Calu3 (cell line): ENCODE data around the gene POLL. TPM values are rescaled to one million over a fixed set of nuclear protein-coding genes. Genes with fewer than 3 reads are reported as not detected.

ENCODE experiments used
- BruUV-seq: library from RNA; stranded (reverse); fragments of 400-500 nt; replicated peaks from 2 replicates; lab custom pipeline; 2021; lab: Mats Ljungman, UMichigan
- CTCF ChIA-PET: fragments of 300-600 bp; sonication (Branson Sonifier 250); formaldehyde crosslinking; loops from one replicate; lab custom pipeline; 2022; ENCODE audit warnings: antibody characterized with exemption; lab: Charles Lee
- DNase-seq: peaks from one replicate; pipeline ENCODE4 v3.0.0; 2022
- H3K27ac Mint-ChIP-seq: one replicate; pipeline ENCODE4 v1.8.0; 2022; ENCODE audit warnings: mixed read lengths; ENCODE audit not compliant: unreplicated experiment
- H3K27me3 Mint-ChIP-seq: one replicate; pipeline ENCODE4 v1.8.0; 2022; ENCODE audit warnings: mixed read lengths; ENCODE audit not compliant: unreplicated experiment
- H3K36me3 Mint-ChIP-seq: one replicate; pipeline ENCODE4 v1.8.0; 2022; ENCODE audit warnings: mild to moderate bottlenecking, moderate library complexity, mixed read lengths; ENCODE audit not compliant: insufficient read depth, unreplicated experiment
- H3K4me1 Mint-ChIP-seq: one replicate; pipeline ENCODE4 v1.8.0; 2022; ENCODE audit warnings: mild to moderate bottlenecking, low read depth, mixed read lengths; ENCODE audit not compliant: unreplicated experiment
- H3K4me3 Mint-ChIP-seq: one replicate; pipeline ENCODE4 v1.8.0; 2022; ENCODE audit warnings: mild to moderate bottlenecking, low read depth, moderate library complexity, mixed read lengths; ENCODE audit not compliant: unreplicated experiment
- H3K9me3 Mint-ChIP-seq: one replicate; pipeline ENCODE4 v1.8.0; 2022; ENCODE audit warnings: low read depth, mixed read lengths; ENCODE audit not compliant: unreplicated experiment
- intact Hi-C: fragments of 100-400 bp; cut with micrococcal nuclease; formaldehyde crosslinking; loops from one replicate; pipeline ENCODE4 v1.10.0; 2022; ENCODE audit not compliant: unreplicated experiment
- total RNA-seq: library from RNA; stranded (reverse); gene quantifications from 2 replicates; pipeline ENCODE4 v1.2.3, GENCODE V29; 2022
- TF ChIP-seq, protein P1 (sequence below): fragments of 200-600 bp; IDR thresholded peaks from one replicate; pipeline ENCODE4 v1.8.0; 2022; ENCODE audit warnings: antibody characterized with exemption; ENCODE audit not compliant: unreplicated experiment

Gene POLL
- total RNA-seq, 1 experiment from 2014 or later: 28.4 TPM

DNA sequence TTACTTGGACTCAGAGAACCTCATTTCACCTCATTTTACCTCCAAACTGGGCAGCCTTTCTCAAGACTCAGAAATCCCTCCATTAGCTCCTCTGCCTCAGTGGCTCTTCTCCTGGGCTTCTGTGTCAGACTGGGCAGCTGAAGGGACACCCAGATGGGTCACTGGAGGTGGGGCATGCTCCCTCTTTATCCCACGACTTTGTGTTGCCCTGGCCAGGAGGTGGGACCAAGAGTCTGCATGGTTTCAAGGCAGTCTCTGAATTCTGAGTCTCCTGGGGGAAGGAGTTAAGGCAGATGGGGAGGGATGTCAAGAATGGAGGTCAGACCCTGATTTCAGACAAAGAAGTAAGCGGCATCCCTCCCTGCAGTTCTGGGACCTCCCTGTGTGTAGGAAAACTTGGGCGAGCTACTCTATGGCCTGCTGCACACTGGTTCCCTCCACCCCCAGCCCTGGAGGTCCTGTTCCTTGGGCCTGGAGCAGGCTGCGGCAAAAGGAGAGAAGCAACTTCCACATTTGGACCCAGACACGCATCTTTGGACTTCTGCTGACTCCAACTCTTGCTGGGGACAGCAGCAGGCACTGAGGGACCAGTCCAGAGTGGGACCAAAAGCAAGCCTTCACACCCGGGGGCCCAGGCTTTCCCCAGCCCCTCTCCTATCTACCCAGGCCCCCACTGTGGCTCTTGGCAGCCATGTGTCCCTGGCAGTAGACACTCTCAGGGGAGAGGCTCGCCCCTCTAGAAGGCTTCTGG, 10.8 kb downstream of the POLL start:
- no peaks in the 10 kb centered on the region for H3K9me3 Mint-ChIP-seq
- H3K4me3 Mint-ChIP-seq: no peak overlapping the region
- H3K27ac Mint-ChIP-seq: no peak overlapping the region
- intact Hi-C loops: no loop called here
- peaks cover 4% of the 10 kb centered on the region for H3K36me3 Mint-ChIP-seq
- TF ChIP-seq, protein P1, sequence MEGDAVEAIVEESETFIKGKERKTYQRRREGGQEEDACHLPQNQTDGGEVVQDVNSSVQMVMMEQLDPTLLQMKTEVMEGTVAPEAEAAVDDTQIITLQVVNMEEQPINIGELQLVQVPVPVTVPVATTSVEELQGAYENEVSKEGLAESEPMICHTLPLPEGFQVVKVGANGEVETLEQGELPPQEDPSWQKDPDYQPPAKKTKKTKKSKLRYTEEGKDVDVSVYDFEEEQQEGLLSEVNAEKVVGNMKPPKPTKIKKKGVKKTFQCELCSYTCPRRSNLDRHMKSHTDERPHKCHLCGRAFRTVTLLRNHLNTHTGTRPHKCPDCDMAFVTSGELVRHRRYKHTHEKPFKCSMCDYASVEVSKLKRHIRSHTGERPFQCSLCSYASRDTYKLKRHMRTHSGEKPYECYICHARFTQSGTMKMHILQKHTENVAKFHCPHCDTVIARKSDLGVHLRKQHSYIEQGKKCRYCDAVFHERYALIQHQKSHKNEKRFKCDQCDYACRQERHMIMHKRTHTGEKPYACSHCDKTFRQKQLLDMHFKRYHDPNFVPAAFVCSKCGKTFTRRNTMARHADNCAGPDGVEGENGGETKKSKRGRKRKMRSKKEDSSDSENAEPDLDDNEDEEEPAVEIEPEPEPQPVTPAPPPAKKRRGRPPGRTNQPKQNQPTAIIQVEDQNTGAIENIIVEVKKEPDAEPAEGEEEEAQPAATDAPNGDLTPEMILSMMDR: no peak
- no peaks in the 10 kb centered on the region for H3K27me3 Mint-ChIP-seq
- no peak for DNase-seq
- H3K4me1 Mint-ChIP-seq: no peaks in the 10 kb centered on the region
- BruUV-seq: no TSS peak
- CTCF ChIA-PET: interaction anchor here (1.2 kb wide), 1 partner anchor 511 kb away, joined by 3 read pairs; no protein-coding TSS in a partner anchor

DNA sequence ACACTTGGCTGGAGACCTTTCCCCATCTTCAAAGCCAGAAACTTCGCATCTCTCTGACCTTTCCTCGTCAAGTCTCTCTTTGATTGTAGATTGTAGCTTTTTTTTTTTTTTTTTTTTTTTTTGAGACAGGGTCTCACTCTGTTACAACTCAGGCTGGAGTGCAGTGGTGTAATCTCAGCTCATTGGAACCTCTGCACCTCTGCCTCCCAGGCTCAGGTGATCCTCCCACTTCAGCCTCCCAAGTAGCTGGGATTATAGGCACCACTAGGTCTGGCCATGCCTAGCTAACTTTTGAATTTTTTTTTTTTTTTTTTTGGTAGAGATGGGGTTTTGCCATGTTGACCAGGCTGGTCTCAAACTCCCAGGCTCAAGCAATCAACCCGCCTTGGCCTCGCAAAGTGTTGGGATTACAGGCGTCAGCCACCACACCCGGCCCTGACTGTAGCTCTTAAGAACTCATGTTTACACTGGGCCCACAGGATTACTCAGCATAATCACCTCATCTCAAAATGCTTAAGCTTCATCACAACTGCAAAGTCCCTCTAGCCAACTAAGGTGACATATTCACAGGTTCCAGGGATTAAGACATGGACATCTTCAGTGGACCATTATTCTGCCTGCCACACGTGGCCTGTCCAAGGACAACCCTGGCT, 11.7 kb downstream of the POLL start:
- Mint-ChIP-seq H3K36me3 (peaks cover 3% of the 10 kb centered on the region), H3K9me3 (no peaks in the 10 kb centered on the region), H3K27ac (no peak overlapping the region), H3K4me1 (no peaks in the 10 kb centered on the region), H3K27me3 (peaks cover 1% of the 10 kb centered on the region), H3K4me3 (no peak overlapping the region)
- CTCF ChIA-PET: interaction anchor here (0.6 to 1.2 kb wide), 2 partner anchors 268 to 510 kb away, joined by 3 read pairs; no protein-coding TSS in a partner anchor
- no TSS peak for BruUV-seq
- intact Hi-C loops: no loop called here
- TF ChIP-seq, protein P1: no peak
- no peak for DNase-seq

DNA sequence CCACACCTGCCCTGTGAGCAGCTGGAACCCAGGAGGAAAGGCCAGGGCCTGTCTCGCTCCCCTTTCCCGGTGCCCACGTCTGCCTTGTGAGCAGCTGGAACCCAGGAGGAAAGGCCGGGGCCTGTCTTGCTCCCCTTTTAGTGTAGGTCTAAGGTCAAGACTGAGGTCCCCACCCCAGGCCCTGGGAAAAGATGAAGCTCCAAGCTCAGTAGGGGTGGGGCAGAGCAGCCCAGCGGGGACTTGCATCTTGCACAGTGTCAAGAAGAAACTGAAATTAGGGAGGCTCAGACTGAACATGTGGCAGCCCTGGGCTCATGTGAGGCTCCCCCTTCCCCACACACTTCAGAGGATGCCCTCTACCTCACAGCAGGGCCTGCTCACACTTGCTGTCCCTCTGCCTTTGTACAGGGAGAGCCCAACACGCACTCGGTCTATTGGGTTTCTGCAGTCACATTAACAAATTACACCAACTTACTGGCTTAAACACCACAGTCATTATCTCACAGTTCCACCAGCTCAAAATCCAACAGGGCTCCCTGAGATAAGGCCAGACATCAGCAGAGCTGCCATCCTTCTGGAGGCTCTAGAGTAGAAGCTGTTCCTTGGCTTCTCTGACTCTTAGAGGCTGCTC, 12.4 kb downstream of the POLL start:
- Mint-ChIP-seq H3K27me3 (peaks cover 8% of the 10 kb centered on the region), H3K4me1 (no peaks in the 10 kb centered on the region), H3K9me3 (no peaks in the 10 kb centered on the region), H3K36me3 (peaks cover 3% of the 10 kb centered on the region), H3K27ac (no peak overlapping the region), H3K4me3 (no peak overlapping the region)
- CTCF ChIA-PET: interaction anchor here (0.6 kb wide), 1 partner anchor 268 kb away, joined by 3 read pairs; no protein-coding TSS in a partner anchor
- no peak for DNase-seq
- TF ChIP-seq, protein P1: no peak
- no TSS peak for BruUV-seq
- intact Hi-C loops: no loop called here

DNA sequence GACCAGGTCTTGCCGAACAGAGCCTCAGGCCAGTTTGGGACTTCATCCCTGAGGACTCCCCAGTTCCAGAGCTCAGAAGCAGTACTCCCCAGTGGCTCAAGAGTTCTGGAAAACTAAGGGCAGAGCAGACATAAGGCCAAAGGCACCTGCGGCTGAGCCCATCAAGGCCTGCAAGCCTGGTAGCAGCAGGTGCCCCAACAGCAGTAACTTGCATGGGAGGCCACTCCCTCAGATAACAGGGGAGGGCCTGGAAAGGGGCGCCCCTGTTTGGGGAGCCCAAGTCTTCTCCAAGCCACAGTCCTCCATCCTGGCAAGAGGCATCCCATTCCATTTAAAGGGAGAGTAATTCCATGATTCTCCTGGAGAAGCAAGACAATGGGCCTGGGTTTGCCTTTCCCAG, 13.0 kb downstream of the POLL start:
- Mint-ChIP-seq H3K4me1 (no peaks in the 10 kb centered on the region), H3K9me3 (no peaks in the 10 kb centered on the region), H3K27ac (no peak overlapping the region), H3K36me3 (peaks cover 9% of the 10 kb centered on the region), H3K4me3 (no peak overlapping the region), H3K27me3 (peaks cover 13% of the 10 kb centered on the region)
- BruUV-seq: no TSS peak
- CTCF ChIA-PET: no interaction called here
- no peak for DNase-seq
- intact Hi-C loops: no loop called here
- TF ChIP-seq, protein P1: no peak
